ENCODE data around the gene FLT4. TPM values are rescaled to one million over a fixed set of nuclear protein-coding genes. Genes with fewer than 3 reads are reported as not detected.

FLT4 gene
- total and polyA plus RNA-seq, 9 donors = 3.3 to 18.5 (median 7.0) TPM

GRCh38 chr5:180628827-180629750, 20.3 kb downstream of the FLT4 start:
- no peak overlapping the region for H3K4me3 ChIP-seq
- no peaks in the 10 kb centered on the region for H3K4me1 ChIP-seq (ENCODE audit: insufficient read depth)
- no peaks in the 10 kb centered on the region for H3K36me3 ChIP-seq
- TF ChIP-seq EP300 (IDR thresholded peaks at IDR 0.05) = no peak
- TF ChIP-seq, protein P1, sequence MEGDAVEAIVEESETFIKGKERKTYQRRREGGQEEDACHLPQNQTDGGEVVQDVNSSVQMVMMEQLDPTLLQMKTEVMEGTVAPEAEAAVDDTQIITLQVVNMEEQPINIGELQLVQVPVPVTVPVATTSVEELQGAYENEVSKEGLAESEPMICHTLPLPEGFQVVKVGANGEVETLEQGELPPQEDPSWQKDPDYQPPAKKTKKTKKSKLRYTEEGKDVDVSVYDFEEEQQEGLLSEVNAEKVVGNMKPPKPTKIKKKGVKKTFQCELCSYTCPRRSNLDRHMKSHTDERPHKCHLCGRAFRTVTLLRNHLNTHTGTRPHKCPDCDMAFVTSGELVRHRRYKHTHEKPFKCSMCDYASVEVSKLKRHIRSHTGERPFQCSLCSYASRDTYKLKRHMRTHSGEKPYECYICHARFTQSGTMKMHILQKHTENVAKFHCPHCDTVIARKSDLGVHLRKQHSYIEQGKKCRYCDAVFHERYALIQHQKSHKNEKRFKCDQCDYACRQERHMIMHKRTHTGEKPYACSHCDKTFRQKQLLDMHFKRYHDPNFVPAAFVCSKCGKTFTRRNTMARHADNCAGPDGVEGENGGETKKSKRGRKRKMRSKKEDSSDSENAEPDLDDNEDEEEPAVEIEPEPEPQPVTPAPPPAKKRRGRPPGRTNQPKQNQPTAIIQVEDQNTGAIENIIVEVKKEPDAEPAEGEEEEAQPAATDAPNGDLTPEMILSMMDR (IDR thresholded peaks at IDR 0.05) = no peak
- no peak for TF ChIP-seq POLR2A (IDR thresholded peaks at IDR 0.05)
- H3K27ac ChIP-seq = no peak overlapping the region
- intact Hi-C loops (cut with DNase I) = no loop called here
- 84 to 90% (median 87%) methylated on average over 43 to 44 of the region's 44 CpGs for WGBS, 3 donors
- no peaks in the 10 kb centered on the region for H3K27me3 ChIP-seq
- no peaks in the 10 kb centered on the region for H3K9me3 ChIP-seq
- no peak for DNase-seq

DNA sequence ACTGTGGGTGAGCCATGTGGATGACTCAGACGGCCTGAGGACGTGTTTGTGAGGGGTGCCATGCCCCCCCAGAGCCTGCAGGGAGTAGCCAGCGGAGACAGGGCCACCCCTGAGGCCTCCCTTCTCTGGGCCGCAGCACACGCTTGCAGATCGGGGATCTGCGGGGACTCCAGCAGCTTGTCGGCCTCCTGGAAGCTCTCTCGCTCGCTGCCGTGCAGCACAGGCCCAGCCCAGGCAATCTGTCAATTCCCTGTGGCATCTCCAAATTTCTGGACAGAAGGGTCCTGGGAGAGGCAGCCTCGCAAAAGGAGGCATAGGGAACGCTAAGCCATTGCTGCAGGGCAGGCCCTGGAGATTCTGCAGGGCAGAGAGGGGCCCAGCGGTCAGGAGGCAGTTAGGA, 21.2 kb downstream of the FLT4 start:
- Histone ChIP-seq H3K9me3 (no peaks in the 10 kb centered on the region), H3K4me1 (ENCODE audit: insufficient read depth) (no peaks in the 10 kb centered on the region), H3K36me3 (no peaks in the 10 kb centered on the region), H3K27me3 (no peaks in the 10 kb centered on the region), H3K27ac (no peak overlapping the region), H3K4me3 (no peak overlapping the region)
- intact Hi-C loops (cut with DNase I) = no loop called here
- TF ChIP-seq, protein P1 (IDR thresholded peaks at IDR 0.05) = no peak
- no peak for TF ChIP-seq EP300 (IDR thresholded peaks at IDR 0.05)
- no peak for TF ChIP-seq POLR2A (IDR thresholded peaks at IDR 0.05)
- no peak for DNase-seq
- 72 to 83% (median 77%) methylated on average over 14 of the region's 14 CpGs for WGBS, 3 donors

DNA sequence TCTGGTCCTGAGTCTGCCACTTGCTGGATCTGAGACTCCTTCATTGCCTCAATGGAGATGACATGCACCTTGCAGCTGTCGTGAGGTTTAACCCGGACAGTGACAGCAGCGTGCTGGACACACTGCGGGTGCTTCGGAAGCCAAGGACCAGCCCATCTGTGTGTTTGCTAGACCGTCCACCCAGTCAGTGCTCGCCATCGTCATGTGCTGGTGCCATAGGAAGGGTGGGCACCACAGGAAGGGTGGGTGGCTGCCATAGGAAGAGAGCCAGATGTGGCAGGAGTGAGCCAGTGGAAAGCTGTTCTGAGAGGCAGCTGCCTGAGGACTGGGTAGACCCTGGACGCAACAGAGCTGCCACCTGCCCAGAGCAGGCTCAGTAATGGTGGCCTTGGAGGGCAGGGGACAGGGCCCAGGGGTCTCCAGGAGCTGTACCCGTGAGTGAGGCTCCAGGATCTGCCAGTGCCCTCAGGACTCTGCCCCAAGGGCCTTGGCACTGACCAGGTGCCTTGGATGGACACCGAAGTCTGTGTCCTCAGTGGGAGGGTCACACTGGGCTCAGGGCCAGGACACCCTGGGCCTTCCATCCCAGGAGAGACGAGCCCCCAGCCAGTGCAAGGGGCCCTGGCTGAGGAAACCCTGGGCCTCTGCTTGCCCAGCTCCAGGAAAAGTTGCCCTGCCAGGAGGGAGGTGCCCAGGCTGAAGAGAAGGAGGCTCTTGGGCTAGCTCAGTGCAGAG, 21.8 kb downstream of the FLT4 start:
- no peak for DNase-seq
- Histone ChIP-seq H3K4me1 (ENCODE audit: insufficient read depth) (no peaks in the 10 kb centered on the region), H3K27ac (no peak overlapping the region), H3K27me3 (no peaks in the 10 kb centered on the region), H3K4me3 (no peak overlapping the region), H3K36me3 (no peaks in the 10 kb centered on the region), H3K9me3 (no peaks in the 10 kb centered on the region)
- 81 to 83% (median 83%) methylated on average over 10 to 12 of the region's 12 CpGs for WGBS, 3 donors
- intact Hi-C loops (cut with DNase I) = no loop called here
- no peak for TF ChIP-seq POLR2A (IDR thresholded peaks at IDR 0.05)
- no peak for TF ChIP-seq EP300 (IDR thresholded peaks at IDR 0.05)
- TF ChIP-seq, protein P1 (IDR thresholded peaks at IDR 0.05) = no peak

DNA sequence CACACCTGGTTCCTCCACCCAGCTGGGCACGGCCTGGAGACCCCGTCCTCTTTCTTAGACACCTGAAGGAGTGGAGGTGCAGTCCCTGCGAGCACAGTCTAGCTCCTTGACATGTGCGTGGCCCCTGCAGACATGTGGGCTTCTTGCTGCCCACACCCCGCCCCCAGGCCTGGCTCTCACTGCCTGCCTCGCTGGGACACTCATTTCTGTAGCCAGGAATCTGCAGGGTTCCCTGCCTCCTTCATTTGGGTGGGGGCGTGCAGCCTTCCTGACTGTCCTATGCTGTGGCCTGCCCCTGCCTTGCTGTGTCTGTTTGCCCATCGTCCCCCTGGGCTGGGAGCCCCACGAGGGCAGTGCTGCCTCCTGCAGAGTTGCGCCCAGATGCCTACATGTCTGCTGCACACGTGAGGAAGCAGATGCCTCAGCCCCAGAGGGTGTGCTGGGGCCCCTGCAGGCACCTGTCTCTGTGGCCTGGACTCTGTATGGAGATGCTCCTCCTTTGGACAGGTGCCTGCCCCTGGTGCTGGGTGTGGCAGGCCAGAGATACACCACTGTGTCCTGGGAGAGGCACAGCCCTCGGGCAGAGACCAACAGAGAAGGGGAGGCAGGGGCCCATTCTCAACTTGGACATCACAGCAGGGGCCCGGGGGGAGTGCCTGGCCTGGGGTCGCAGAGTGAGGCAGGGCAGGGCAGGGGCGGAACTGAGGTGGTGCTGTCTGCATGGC, 22.6 kb downstream of the FLT4 start:
- no peaks in the 10 kb centered on the region for H3K36me3 ChIP-seq
- H3K4me1 ChIP-seq (ENCODE audit: insufficient read depth) = no peaks in the 10 kb centered on the region
- H3K27ac ChIP-seq = no peak overlapping the region
- WGBS, 3 donors = 67 to 75% (median 72%) methylated on average over 13 to 15 of the region's 15 CpGs
- TF ChIP-seq POLR2A (IDR thresholded peaks at IDR 0.05) (no peak), EP300 (IDR thresholded peaks at IDR 0.05) (no peak)
- TF ChIP-seq, protein P1 (IDR thresholded peaks at IDR 0.05) = no peak
- H3K27me3 ChIP-seq = no peaks in the 10 kb centered on the region
- intact Hi-C loops (cut with DNase I) = no loop called here
- H3K9me3 ChIP-seq = no peaks in the 10 kb centered on the region
- H3K4me3 ChIP-seq = no peak overlapping the region
- DNase-seq = no peak

Data from ovary (tissue), 9 donors.